Stimulated activated naive CD8-positive, alpha-beta T cell treated with anti-CD3 and anti-CD28 coated beads, Interleukin-15, amount 100 ng/mL, for 72 hours (primary cell): ENCODE results near the gene C10orf67.
"Not testable (repeated sequence)": the region's sequence is repeated elsewhere in the genome, so short reads cannot be mapped to it uniquely, and the experiment has no call there.

Experiments used
- ATAC-seq: fragments of 150-1000 bp; cut with Tn5 transposase; 2 replicates; pipeline ENCODE4 v1.10.0; 2021; ENCODE audit warnings: mild to moderate bottlenecking, moderate library complexity
- DNase-seq, 2 donors: peaks; one replicate each; pipeline ENCODE4 v3.0.0; 2021 to 2022
- H3K27ac Mint-ChIP-seq, 2 donors: one replicate each; pipeline ENCODE4 v1.8.0; 2022; ENCODE audit warnings: mild to moderate bottlenecking in 2 of 2, mixed read lengths in 2 of 2, moderate library complexity in 2 of 2
- H3K27me3 Mint-ChIP-seq: one replicate; pipeline ENCODE4 v1.8.0; 2022; ENCODE audit warnings: mixed read lengths
- H3K4me1 Mint-ChIP-seq: one replicate; pipeline ENCODE4 v1.8.0; 2022; ENCODE audit warnings: mild to moderate bottlenecking, mixed read lengths
- H3K4me3 Mint-ChIP-seq, 2 donors: one replicate each; pipeline ENCODE4 v1.8.0; 2022; ENCODE audit warnings: mild to moderate bottlenecking in 2 of 2, mixed read lengths in 2 of 2, moderate library complexity in 1 of 2
- H3K9me3 Mint-ChIP-seq, 2 donors: one replicate each; pipeline ENCODE4 v1.8.0; 2022; ENCODE audit warnings: mixed read lengths in 2 of 2

The C10orf67 gene

GRCh38 chr10:23281044-23281433, 63.6 kb downstream of the C10orf67 start:
- no peak overlapping the region for H3K4me3 Mint-ChIP-seq
- ATAC-seq (no peak), DNase-seq (no peak)
- H3K4me1 Mint-ChIP-seq, result no peaks in the 10 kb centered on the region
- peaks cover 34% of the 10 kb centered on the region for H3K27me3 Mint-ChIP-seq
- no peak overlapping the region for H3K27ac Mint-ChIP-seq
- H3K9me3 Mint-ChIP-seq, result no peaks in the 10 kb centered on the region

DNA sequence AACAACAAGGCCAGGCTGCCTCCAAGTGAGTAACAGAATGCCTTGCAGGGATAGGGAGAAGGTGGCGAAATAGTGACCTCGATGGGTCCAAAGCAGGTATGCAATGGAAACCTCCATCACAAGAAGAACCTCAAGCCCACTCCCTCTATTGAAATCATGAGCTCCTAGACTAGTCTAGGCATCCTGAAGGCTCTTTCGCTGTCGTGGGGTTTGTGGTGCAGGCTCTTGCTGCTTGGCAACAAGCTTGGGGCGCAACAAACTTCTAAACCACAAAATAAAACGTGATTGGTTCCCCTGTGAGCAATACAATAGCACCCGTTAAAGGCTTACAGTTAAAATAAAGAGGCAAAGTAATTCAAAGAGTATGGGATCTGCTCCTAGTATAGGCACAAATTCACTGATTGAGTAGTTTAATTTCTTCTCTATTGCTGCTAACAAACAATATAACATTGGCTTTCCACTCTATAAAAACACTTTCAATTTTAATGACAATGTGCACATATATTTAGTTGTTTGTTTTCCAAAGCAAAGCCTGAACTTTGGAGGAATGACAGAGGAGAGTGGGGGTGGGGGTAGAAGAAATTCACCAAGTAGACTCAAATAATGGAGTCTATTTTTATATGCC, 64.1 kb downstream of the C10orf67 start:
- Mint-ChIP-seq H3K4me1 (no peaks in the 10 kb centered on the region), H3K27me3 (peaks cover 34% of the 10 kb centered on the region), H3K27ac (no peak overlapping the region), H3K9me3 (no peaks in the 10 kb centered on the region), H3K4me3 (no peak overlapping the region)
- no peak for DNase-seq
- ATAC-seq, result no peak

GRCh38 chr10:23275355-23275754, 69.2 kb downstream of the C10orf67 start:
- Mint-ChIP-seq H3K27me3 (peaks cover 16% of the 10 kb centered on the region), H3K4me3 (no peak overlapping the region), H3K4me1 (no peaks in the 10 kb centered on the region), H3K9me3 (peaks cover 8 to 22% of the 10 kb centered on the region in 2 donors), H3K27ac (no peak overlapping the region)
- ATAC-seq (no peak), DNase-seq (no peak)

GRCh38 chr10:23274179-23274578, 70.4 kb downstream of the C10orf67 start:
- DNase-seq, H3K4me1 Mint-ChIP-seq, H3K27ac Mint-ChIP-seq, ATAC-seq, H3K4me3 Mint-ChIP-seq: not testable (repeated sequence)
- Mint-ChIP-seq H3K9me3 (peaks cover 8 to 26% of the 10 kb centered on the region in 2 donors), H3K27me3 (peaks cover 11% of the 10 kb centered on the region)

GRCh38 chr10:23270531-23270930, 74.1 kb downstream of the C10orf67 start:
- no peak for DNase-seq
- Mint-ChIP-seq H3K9me3 (peaks cover 8 to 26% of the 10 kb centered on the region in 2 donors), H3K27me3 (no peaks in the 10 kb centered on the region), H3K27ac (no peak overlapping the region), H3K4me1 (no peaks in the 10 kb centered on the region), H3K4me3 (no peak overlapping the region)
- ATAC-seq, result no peak

DNA sequence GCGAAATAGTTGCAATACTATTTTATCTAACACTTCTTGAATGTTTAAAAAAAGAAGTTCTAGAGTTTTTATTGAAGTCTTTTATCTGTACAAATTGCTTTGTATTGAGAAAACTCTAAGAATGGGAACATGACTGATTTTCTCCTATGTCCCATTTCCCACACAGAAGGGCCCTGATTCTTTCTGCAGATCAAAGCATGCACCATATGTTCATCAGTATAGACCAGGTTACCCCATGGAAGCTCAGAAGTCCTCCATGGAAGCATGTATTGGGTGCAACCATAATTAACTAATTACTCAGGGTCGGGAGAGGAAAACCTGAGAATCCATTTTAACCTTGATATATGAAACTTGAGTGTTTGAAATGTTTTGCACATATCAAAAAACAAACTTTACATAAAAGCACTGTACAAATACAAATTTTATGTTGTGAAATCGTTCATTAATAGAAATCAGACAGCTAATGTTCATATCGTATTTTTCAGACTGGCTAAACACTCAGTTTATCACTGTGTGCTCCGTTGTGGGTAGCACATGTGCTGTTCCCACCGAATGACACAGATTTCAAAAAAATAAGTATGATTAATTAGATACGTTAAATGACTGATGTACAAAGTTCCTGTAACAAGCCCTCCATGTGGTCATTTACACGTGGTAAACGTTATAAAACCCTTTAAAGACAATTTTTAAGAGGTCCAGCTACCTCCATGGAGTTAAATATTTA, 81.0 kb downstream of the C10orf67 start:
- H3K27ac Mint-ChIP-seq, result no peak overlapping the region
- H3K27me3 Mint-ChIP-seq, result peaks cover 7% of the 10 kb centered on the region
- ATAC-seq (no peak), DNase-seq (no peak)
- H3K4me1 Mint-ChIP-seq, result no peaks in the 10 kb centered on the region
- H3K9me3 Mint-ChIP-seq, result no peaks in the 10 kb centered on the region
- H3K4me3 Mint-ChIP-seq, result no peak overlapping the region

- no peak overlapping the region for H3K27ac Mint-ChIP-seq
- no peak for DNase-seq
These were observed 81.7 kb downstream of the C10orf67 start for GRCh38 chr10:23262928-23263327.

GRCh38 chr10:23258516-23258915, 86.1 kb downstream of the C10orf67 start:
- Mint-ChIP-seq H3K4me3 (no peak overlapping the region), H3K4me1 (no peaks in the 10 kb centered on the region), H3K27me3 (peaks cover 28% of the 10 kb centered on the region), H3K9me3 (no peaks in the 10 kb centered on the region), H3K27ac (no peak overlapping the region)
- ATAC-seq (no peak), DNase-seq (no peak)

More at GRCh38 chr10:23262928-23263327, 81.7 kb downstream of the C10orf67 start:
- Mint-ChIP-seq H3K4me3 (no peak overlapping the region), H3K4me1 (no peaks in the 10 kb centered on the region), H3K27me3 (peaks cover 7% of the 10 kb centered on the region), H3K9me3 (no peaks in the 10 kb centered on the region)
- no peak for ATAC-seq

DNA sequence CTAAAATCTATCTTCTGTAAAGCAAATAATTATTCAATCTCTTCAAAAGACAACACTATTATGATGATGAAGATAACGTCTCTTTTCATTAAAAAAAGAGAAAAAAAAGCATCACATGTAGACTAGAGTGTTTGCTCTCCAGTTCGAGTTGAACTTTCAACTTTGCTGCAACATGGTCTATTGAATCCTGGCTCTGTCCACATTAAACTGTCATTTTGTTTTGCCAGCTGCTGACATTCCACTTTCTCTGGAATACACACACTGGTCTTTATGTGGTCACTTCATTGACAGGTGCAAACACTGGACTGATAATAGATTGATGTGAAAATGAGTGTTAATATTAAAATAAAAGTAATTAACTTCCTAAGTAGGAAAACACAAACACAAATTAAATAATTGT, 90.8 kb downstream of the C10orf67 start:
- H3K4me1 Mint-ChIP-seq, result no peaks in the 10 kb centered on the region
- DNase-seq, result no peak
- peaks cover 0 to 4% of the 10 kb centered on the region in 2 donors for H3K9me3 Mint-ChIP-seq
- no peak overlapping the region for H3K4me3 Mint-ChIP-seq
- peaks cover 30% of the 10 kb centered on the region for H3K27me3 Mint-ChIP-seq
- ATAC-seq, result no peak
- no peak overlapping the region for H3K27ac Mint-ChIP-seq

- not testable (repeated sequence) for ATAC-seq, H3K27ac Mint-ChIP-seq, H3K9me3 Mint-ChIP-seq, H3K4me3 Mint-ChIP-seq, H3K4me1 Mint-ChIP-seq, DNase-seq
- H3K27me3 Mint-ChIP-seq, result peaks cover 36% of the 10 kb centered on the region
These were observed 91.7 kb downstream of the C10orf67 start for GRCh38 chr10:23252859-23253258.

GRCh38 chr10:23241779-23242178, 102.8 kb downstream of the C10orf67 start:
- not testable (repeated sequence) for H3K4me1 Mint-ChIP-seq, H3K27ac Mint-ChIP-seq, H3K4me3 Mint-ChIP-seq, DNase-seq, ATAC-seq
- peaks cover 9 to 26% of the 10 kb centered on the region in 2 donors for H3K9me3 Mint-ChIP-seq
- H3K27me3 Mint-ChIP-seq, result peaks cover 15% of the 10 kb centered on the region

- DNase-seq (no peak), ATAC-seq (no peak)
- Mint-ChIP-seq H3K9me3 (peaks cover 6 to 18% of the 10 kb centered on the region in 2 donors), H3K27ac (no peak overlapping the region), H3K27me3 (peaks cover 15% of the 10 kb centered on the region), H3K4me1 (no peaks in the 10 kb centered on the region), H3K4me3 (no peak overlapping the region)
These were observed 106.6 kb downstream of the C10orf67 start for GRCh38 chr10:23238015-23238414.

DNA sequence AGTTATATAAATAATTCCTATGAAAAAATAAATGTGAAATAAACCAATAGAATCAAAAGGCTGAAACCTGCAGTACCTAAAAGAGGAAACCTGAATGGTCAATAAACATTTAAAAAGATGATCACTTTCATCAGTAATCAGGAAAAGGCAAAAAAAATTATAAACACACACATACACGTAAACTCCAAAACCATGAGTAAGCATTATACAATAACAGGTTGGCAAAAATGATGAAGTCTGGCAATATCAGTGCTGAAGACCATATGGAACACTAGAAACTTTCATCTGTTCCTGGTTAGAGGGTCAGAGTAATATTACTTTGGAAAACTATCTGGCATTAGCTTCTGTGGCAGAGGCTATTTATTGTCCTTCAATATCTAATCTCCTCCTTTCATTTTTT, 114.0 kb downstream of the C10orf67 start:
- peaks cover 21% of the 10 kb centered on the region for H3K27me3 Mint-ChIP-seq
- no peak overlapping the region for H3K4me3 Mint-ChIP-seq
- no peaks in the 10 kb centered on the region for H3K4me1 Mint-ChIP-seq
- H3K9me3 Mint-ChIP-seq, result peaks cover 0 to 15% of the 10 kb centered on the region in 2 donors
- H3K27ac Mint-ChIP-seq, result no peak overlapping the region
- no peak for ATAC-seq
- DNase-seq, result no peak

GRCh38 chr10:23217471-23217870, 127.1 kb downstream of the C10orf67 start:
- Mint-ChIP-seq H3K4me1 (no peaks in the 10 kb centered on the region), H3K4me3 (no peak overlapping the region)
- no peak for ATAC-seq

GRCh38 chr10:23205972-23206642, 138.5 kb downstream of the C10orf67 start:
- H3K27me3 Mint-ChIP-seq, result peaks cover 64% of the 10 kb centered on the region
- ATAC-seq, result no peak
- no peaks in the 10 kb centered on the region for H3K4me1 Mint-ChIP-seq

More at GRCh38 chr10:23217471-23217870, 127.1 kb downstream of the C10orf67 start:
- H3K27ac Mint-ChIP-seq, result no peak overlapping the region
- H3K9me3 Mint-ChIP-seq, result no peaks in the 10 kb centered on the region
- no peak for DNase-seq
- peaks cover 40% of the 10 kb centered on the region for H3K27me3 Mint-ChIP-seq

DNA sequence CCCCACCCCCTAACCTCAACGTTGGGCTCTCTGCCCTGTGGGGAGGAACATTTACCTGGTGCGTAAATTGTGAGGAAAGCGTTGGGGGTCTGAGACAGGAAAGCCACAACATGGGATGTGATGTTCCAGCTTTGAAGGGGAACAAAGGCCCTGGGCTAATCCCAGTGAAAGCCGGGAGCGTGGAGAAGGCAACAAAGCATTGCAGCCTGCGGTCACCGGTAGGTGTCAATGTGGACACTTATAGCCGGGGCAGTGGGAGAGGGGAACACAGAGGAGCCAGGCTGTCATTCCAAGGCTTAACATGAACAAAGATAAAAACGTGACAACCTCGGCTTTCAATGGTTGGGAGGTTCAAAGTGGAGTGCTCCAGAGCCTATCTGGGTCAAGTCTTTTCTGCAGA, 139.8 kb downstream of the C10orf67 start:
- no peak overlapping the region for H3K4me3 Mint-ChIP-seq
- ATAC-seq, result no peak
- no peak for DNase-seq
- no peak overlapping the region for H3K27ac Mint-ChIP-seq
- H3K27me3 Mint-ChIP-seq, result peaks cover 67% of the 10 kb centered on the region
- H3K4me1 Mint-ChIP-seq, result peaks cover 4% of the 10 kb centered on the region
- no peaks in the 10 kb centered on the region for H3K9me3 Mint-ChIP-seq

More at GRCh38 chr10:23205972-23206642, 138.5 kb downstream of the C10orf67 start:
- Mint-ChIP-seq H3K27ac (no peak overlapping the region), H3K9me3 (no peaks in the 10 kb centered on the region), H3K4me3 (no peak overlapping the region)
- DNase-seq, result no peak
